Hematopoietic multipotent progenitor cell treated with erythropoietin and hydrocortisone succinate and interleukin-3 and kit ligand, for 17 days (in vitro differentiated cells): Measurements from ENCODE around the gene MACROD1.
"Not testable (repeated sequence)": the region's sequence is repeated elsewhere in the genome, so short reads cannot be mapped to it uniquely, and the experiment has no call there.

ENCODE experiments used
- DNase-seq: peaks from one replicate; pipeline ENCODE4 v3.0.0-alpha.2; 2015; ENCODE audit warnings: low spot score

MACROD1 gene

GRCh38 chr11:64185693-64186491 lies 20.0 kb upstream of the MACROD1 start, which contains the start of gene STIP1:
STIP1 (plus strand) TSS chr11:64186171; CDS start chr11:64186262, 91 bp downstream.
- DNase-seq = peak; percentile 100

GRCh38 chr11:64185175-64185692 lies 19.3 kb upstream of the MACROD1 start:
- DNase-seq = peak; percentile 88

- DNase-seq = no peak
Measured at GRCh38 chr11:64183890-64184289, 18.0 kb upstream of the MACROD1 start.

DNA sequence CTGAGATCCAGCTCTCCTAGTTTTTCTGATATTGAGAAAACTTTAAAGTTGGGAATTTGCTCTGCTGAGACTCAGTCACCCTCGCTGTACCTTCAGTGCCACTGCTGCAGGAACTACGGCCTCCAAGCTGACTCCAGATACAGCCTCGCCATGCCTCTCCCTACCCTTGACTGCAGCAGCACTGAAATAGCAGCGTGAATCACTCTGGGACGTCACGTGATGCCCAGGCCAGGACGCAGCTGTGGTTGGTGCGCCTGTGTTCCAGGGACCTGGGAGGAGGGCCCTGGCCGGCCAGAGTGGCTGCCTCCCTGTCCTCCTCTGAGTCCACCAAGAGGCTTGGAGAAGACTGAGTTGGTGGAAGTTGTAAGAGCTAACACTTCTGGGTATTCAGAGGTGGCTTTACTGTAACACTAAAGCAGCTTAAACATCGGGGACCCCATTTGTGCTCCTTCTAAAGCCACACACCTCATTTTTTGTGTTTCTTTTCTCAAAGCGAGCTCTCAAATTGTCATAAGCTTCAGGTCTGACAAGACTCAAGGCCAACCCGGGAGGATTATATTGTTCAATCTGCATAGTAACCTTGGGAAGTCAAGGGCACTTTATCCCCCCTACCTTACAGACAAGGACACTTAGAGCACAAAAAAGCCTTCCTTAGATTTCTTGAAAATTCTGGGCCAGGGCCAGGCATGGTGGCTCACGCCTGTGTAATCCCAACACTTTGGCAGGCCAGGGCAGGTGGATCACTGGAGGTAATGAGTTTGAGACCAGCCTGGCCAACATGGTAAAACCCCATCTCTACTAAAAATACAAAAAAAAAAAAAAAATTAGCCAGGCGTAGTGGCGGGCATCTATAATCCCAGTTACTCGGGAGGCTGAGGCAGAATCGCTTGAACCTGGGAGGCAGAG lies 15.8 kb upstream of the MACROD1 start:
- peak; percentile 68 for DNase-seq

DNA sequence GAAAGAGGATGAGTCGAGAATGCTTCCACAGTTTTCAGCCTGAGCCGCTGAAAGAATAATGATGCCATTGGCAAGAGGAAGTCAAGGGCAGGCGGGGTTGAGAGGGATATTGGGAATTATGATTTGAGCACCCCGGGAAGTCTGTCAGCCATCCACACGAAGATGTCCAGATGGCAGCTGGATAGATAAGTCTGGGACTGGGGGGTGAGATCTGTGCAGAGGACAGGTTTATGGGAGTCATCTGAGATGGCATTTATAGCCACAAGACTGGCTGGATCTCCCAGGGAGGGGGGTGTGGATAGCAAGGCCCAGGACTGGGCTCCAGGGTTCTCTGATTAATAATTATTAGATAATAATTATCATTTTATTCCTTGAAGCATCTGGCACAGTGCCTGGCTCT lies 15.0 kb upstream of the MACROD1 start:
- no peak for DNase-seq

- no peak for DNase-seq
Measured at GRCh38 chr11:64178951-64179639, 13.2 kb upstream of the MACROD1 start.

GRCh38 chr11:64178203-64178602 lies 12.3 kb upstream of the MACROD1 start:
- no peak for DNase-seq

DNA sequence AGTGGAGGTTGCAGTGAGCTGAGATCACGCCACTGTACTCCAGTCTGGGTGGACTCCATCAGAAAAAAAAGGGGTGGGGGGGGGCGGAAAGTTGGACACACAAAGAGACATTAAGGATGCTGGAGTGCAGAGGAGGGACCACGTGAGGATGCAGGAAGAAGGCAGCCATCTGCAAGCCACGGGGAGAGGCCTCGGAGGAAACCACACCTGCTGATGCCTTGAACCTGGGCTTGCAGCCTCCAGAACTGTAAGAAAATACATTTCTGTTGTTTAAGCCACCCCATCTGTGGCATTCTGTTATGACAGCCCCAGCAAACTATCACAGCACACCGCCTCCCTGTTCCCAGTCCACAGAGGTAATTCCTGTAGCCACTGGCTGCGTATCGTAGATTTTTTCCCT lies 10.8 kb upstream of the MACROD1 start:
- no peak for DNase-seq

DNA sequence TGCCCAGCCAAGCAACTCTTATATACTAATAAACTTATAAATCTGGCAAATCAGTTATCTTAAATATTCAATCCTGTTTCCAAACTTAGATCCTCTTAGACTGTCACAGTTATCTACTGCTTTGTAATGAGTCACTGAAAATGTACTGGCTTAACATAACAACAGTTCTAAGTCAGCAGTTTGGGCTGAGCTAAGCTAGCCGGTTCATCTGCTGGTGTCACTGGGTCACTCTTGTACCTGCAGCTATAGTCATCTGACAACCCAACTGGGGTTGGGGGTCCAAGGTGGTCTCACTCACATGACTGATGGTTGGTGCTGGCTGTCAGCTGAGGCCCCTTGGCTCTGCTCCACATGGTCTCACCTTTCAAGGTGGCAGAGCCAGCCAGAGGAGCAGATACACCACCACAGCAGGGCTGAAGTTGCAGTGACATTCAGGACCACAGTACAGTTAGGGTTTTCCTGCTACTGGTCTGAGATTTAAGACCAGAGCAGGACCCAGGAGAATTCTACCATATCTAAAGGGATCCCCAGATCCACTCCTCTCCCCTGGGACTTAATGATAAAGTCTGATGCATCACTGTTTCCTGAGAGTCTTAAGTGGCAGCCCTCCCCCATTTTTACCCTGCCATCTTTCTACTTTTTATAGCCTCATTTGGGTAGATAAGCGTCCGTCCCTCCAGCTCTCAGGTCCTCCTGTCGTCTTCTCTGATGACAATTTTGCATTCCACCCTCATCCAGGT lies 7.9 kb upstream of the MACROD1 start:
- DNase-seq = no peak

- DNase-seq = no peak
Measured at GRCh38 chr11:64170419-64170818, 4.5 kb upstream of the MACROD1 start.

DNA sequence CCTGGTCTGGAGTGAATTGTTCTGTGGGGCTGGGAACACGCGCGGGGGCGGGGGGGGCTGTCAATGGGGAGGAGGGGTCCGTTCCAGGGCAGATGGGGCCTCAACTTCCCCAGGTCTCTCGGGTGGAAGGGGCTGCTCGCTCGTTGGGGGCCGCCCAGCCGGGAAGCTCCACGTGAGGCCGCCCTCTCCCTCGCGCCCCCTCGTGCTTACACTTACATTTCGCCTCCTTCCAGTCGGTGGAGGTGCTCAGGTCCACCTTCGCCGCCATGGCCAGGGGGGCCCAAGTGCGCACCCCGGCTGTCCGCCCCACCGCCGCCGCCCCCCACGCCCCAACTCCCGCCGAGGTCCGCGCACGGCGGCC lies 452 bp downstream of the MACROD1 start:
- DNase-seq = no peak

- DNase-seq = no peak
Measured at GRCh38 chr11:64164392-64165312, 1.3 kb downstream of the MACROD1 start.

DNA sequence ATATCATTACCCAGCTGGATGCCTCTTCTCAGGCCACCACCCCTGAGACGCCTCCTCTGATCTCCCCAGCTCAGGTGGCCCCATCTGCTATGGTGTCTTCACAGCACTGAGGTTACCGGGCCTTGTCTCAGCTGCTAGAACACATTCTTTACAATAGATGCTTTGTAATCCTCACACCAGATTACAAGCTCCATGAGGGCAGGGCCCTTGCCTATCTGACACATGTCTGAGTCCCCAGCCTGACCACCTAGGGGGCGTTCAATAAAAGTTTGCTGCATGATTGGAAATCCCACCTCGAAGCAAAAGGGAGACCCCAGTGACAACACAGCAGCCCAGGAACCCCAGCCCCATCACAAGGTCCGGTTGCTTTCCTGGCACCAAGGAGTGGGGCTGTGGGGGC lies 2.0 kb downstream of the MACROD1 start:
- no peak for DNase-seq

GRCh38 chr11:64162769-64163168 lies 3.1 kb downstream of the MACROD1 start:
- not testable (repeated sequence) for DNase-seq

DNA sequence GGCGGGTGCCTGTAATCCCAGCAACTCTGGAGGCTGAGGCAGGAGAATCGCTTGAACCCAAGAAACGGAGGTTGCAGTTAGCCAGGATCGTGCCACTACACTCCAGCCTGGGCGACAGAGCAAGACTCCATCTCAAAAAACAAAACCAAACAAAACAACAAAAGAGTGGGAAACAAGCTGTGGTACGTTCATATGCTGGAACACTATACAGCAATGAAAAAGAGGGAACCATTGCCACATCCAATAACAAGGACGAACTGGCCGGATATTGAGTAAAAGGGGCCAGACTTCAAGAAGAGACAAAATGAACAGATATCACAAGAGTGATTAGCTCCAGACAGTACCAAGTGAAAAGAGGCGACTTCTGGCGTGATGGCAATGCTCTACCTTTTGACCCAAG lies 4.9 kb downstream of the MACROD1 start:
- no peak for DNase-seq

DNA sequence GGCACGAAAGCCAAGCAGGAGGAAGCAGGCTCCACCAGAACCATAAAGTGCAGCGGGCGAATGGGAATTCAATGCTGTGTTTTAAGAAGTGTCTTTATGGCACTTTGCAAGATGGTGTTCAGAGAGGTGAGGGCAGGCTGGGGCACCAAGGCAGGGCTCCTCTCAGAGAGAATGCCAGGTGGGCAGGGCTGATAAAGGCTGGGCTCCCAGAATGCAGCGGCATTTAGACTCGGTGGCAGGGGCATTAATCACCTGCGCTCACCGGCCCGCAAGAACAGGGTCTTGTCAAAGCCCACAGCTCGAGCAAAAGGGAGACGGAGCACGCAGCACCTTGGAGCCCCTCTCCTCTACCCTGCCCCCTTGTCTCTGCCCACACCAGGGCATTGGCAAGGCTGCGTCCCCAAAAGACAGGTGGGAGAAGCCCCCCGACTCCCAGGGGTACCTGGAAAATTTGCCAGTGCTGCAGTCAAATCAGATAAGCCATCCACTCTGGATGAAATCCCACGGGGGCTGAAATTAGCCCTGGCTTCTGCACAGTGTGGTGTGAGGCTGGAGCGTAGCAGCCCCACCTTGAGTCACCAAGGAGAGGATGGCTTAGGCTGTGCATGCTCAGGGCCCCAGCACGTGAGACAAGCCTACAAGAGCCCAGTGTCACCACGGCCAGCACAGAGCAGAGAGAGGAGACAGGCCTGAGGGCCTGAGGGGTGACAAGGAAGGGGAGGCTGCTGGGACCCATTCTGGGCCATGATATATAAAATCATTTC lies 8.1 kb downstream of the MACROD1 start:
- no peak for DNase-seq

DNA sequence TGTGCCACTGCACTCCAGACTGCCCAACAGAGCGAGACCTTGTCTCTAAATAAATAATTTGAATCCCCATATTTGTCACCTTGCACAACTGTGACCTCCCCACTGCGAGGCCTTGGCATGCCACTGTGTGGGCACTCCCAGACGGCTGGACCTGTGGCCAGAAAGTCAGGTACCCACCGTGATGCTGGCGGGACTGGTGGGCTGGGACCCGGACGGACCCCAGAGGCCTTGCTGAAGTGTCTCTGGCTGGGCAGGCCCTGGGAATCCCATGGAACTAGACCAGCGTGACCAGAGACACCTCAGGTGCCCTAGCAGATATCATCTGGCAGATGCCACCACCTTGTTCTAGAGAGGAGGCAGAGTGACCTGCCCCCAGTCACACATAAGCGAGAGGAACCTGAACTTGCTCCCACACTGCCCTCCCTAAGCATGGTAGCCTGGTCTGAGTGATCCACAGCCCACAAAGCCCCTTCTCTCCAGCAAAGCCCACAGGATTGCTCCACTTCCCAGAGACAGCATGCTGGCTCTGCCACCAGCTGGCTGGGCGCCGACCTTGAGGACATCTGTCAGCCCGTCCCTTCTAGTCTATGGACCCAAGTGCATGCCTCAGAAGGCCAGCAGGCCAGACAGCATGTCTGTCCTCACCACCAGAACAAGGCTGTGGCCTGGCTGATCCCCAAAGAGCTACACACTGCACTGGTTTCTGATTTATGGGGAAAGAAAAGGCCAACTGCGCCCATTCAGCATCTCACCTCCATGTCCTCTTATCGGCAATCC lies 9.5 kb downstream of the MACROD1 start:
- DNase-seq = no peak

DNA sequence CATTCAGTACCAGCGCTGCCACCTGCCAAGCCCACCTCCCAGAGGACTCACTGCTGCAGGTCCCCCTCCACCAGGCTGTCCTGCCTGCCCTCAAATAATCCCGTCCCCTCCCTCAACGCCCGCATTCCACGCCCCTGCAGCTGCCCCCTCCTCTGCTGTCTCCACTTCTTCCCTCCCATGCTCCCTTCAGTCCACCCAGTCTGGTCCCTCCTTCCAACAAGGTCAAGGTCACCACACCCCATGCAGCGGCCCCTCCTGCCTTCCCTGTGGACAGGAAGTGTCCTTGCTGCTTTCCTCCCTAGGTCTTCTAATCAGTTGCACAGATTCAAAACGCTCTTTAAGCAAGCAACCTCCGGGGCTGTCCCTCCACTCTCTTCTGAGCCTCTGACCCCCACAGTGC lies 12.1 kb downstream of the MACROD1 start:
- DNase-seq = no peak
